Esophagus muscularis mucosa (tissue), 3 donors: ENCODE data around the gene TXNDC15.

Source experiments
- CTCF ChIP-seq, 3 experiments: fragments of 200-600 bp in 2 of 3; fragments of 450-650 bp in 1 of 3; sonication (generic) in 2 of 3; IDR thresholded peaks; one replicate each; pipeline ENCODE4 v1.5.1; 2017 to 2019; ENCODE audit warnings: antibody characterized with exemption in 3 of 3, mild to moderate bottlenecking in 2 of 3, moderate library complexity in 1 of 3
- POLR2A ChIP-seq: fragments of 450-650 bp; IDR thresholded peaks from one replicate; pipeline ENCODE4 v1.6.1; 2017; ENCODE audit warnings: antibody characterized with exemption, moderate library complexity, mild to moderate bottlenecking, low read depth
- POLR2AphosphoS5 ChIP-seq, 2 donors: sonication (generic); formaldehyde crosslinking; IDR thresholded peaks; one replicate each; pipeline ENCODE4 v1.6.1; 2017; ENCODE audit warnings: antibody characterized with exemption in 2 of 2

GRCh38 chr5:134845335-134845851 is 28.8 kb upstream of the TXNDC15 start:
- TF ChIP-seq POLR2AphosphoS5 (IDR thresholded peaks at IDR 0.05): no peak
- no peak for TF ChIP-seq POLR2A
- no peak for TF ChIP-seq CTCF (IDR thresholded peaks at IDR 0.05)
